ENCODE results near the gene SLC22A14. TPM values are rescaled to one million over a fixed set of nuclear protein-coding genes. Genes with fewer than 3 reads are reported as not detected.

SLC22A14 gene
- total and polyA plus RNA-seq, 2 donors (not counting 3 experiments of a cell fraction or from before 2014, with no cell fraction given), result not detected

GRCh38 chr3:38312356-38312755 is 30.3 kb downstream of the SLC22A14 start:
- FAIRE-seq, result no peak
- no peak overlapping the region for H3K9ac ChIP-seq (replicated peaks; ENCODE audit: extremely low read depth, insufficient read depth, low read length)
- DNase-seq (ENCODE audit: low read depth, low spot score), result no peak
- H3K79me2 ChIP-seq (ENCODE audit: control insufficient read depth, insufficient read depth, low read length), result no peaks in the 10 kb centered on the region
- no peaks in the 10 kb centered on the region for H3K36me3 ChIP-seq (ENCODE audit: control insufficient read depth in 2 of 2, extremely low read depth in 1 of 2, insufficient read depth in 2 of 2, low read length in 2 of 2)
- H3K4me2 ChIP-seq (ENCODE audit: insufficient read depth, low read length), result no peak overlapping the region
- no peak overlapping the region for H2AFZ ChIP-seq (ENCODE audit: low read depth, low read length)
- no peaks in the 10 kb centered on the region for H3K9me3 ChIP-seq (replicated peaks; ENCODE audit: control insufficient read depth, insufficient read depth, low read length)
- H3K4me1 ChIP-seq (ENCODE audit: control insufficient read depth, extremely low read depth, insufficient read depth, low read length), result no peaks in the 10 kb centered on the region
- ChIA-PET POLR2A (no interaction called here), CTCF (no interaction called here)
- intact Hi-C loops (cut with micrococcal nuclease) (no loop called here), dilution Hi-C loops (cut with MboI; ENCODE audit: extremely low pct_ligation_motif_present, low sequenced_read_pairs) (no loop called here)
- H3K4me3 ChIP-seq (replicated peaks in 1 of 3; ENCODE audit: insufficient read depth in 1 of 3, low read depth in 1 of 3, low read length in 3 of 3), result no peak overlapping the region
- TF ChIP-seq MYC (IDR thresholded peaks at IDR 0.05; ENCODE audit: low read depth, low read length), result no peak
- no peak for TF ChIP-seq POLR2A (IDR thresholded peaks at IDR 0.05; ENCODE audit: low read depth, low read length)
- no peak for TF ChIP-seq JUN (IDR thresholded peaks at IDR 0.05; ENCODE audit: borderline replicate concordance, insufficient read depth, insufficient read length, low read depth)
- TF ChIP-seq FOS (IDR thresholded peaks at IDR 0.05; ENCODE audit: borderline replicate concordance, insufficient read depth, low read length), result no peak
- no peak for TF ChIP-seq GATA2 (IDR thresholded peaks at IDR 0.05; ENCODE audit: insufficient read depth, insufficient read length, low read depth, low read length)
- TF ChIP-seq EZH2 (IDR thresholded peaks at IDR 0.05; ENCODE audit: borderline replicate concordance, low read depth, low read length, severe bottlenecking), result no peak
- no peak for TF ChIP-seq MAX (IDR thresholded peaks at IDR 0.05; ENCODE audit: insufficient read depth, insufficient read length)
- TF ChIP-seq POLR2AphosphoS5 (IDR thresholded peaks at IDR 0.05; ENCODE audit: insufficient read depth, low read depth, low read length), result no peak
- TF ChIP-seq CTCF (IDR thresholded peaks at IDR 0.05; ENCODE audit: extremely low read depth in 1 of 2, insufficient read depth in 1 of 2, low read depth in 1 of 2, low read length in 2 of 2), result no peak
- BruUV-seq (replicated peaks), result no TSS peak
- no peaks in the 10 kb centered on the region for H3K27me3 ChIP-seq (ENCODE audit: control insufficient read depth in 2 of 2, insufficient read depth in 2 of 2, low read length in 2 of 2)
- no peak overlapping the region for H3K27ac ChIP-seq (ENCODE audit: insufficient read depth, low read depth, low read length)
- H4K20me1 ChIP-seq (replicated peaks; ENCODE audit: control insufficient read depth, extremely low read depth, insufficient read depth, low read length), result no peaks in the 10 kb centered on the region
- H3K9me1 ChIP-seq (replicated peaks; ENCODE audit: control insufficient read depth, extremely low read depth, insufficient read depth, low read length), result no peaks in the 10 kb centered on the region

All from endothelial cell of umbilical vein (primary cell).